GM13976 (cell line): ENCODE data around the gene CASKIN2.

Experiments used
- DNase-seq: peaks from one replicate; pipeline ENCODE4 v3.0.0; 2012; ENCODE audit warnings: low spot score
- CTCF ChIP-seq: IDR thresholded peaks from 2 replicates; pipeline ENCODE4 v1.5.1; 2012; ENCODE audit warnings: borderline replicate concordance, mild to moderate bottlenecking; ENCODE audit not compliant: insufficient read depth; ENCODE audit errors: extremely low read depth, missing control alignments, control extremely low read depth
- in situ Hi-C: fragments of 300-500 bp; cut with MboI; formaldehyde crosslinking; loops from one replicate; pipeline ENCODE4 v1.12.0; 2022; ENCODE audit warnings: low sequenced_read_pairs, mixed read lengths, inconsistent platforms; ENCODE audit not compliant: unreplicated experiment

CASKIN2 gene

GRCh38 chr17:75558666-75559530 is 43.6 kb upstream of the CASKIN2 start:
- in situ Hi-C loops = no loop called here
- TF ChIP-seq CTCF = no peak

GRCh38 chr17:75557852-75558665 is 42.7 kb upstream of the CASKIN2 start:
- TF ChIP-seq CTCF = no peak
- no peak for DNase-seq
- in situ Hi-C loops = no loop called here

More at GRCh38 chr17:75558666-75559530, 43.6 kb upstream of the CASKIN2 start:
- no peak for DNase-seq

GRCh38 chr17:75557075-75557851 is 41.9 kb upstream of the CASKIN2 start:
- TF ChIP-seq CTCF = no peak
- in situ Hi-C loops = no loop called here
- no peak for DNase-seq

- in situ Hi-C loops = no loop called here
- no peak for DNase-seq
- no peak for TF ChIP-seq CTCF
Observed at GRCh38 chr17:75555679-75556153, 40.4 kb upstream of the CASKIN2 start.

GRCh38 chr17:75553295-75554110 is 38.2 kb upstream of the CASKIN2 start:
- no peak for DNase-seq
- in situ Hi-C loops = no loop called here

More at GRCh38 chr17:75553295-75554110, 38.2 kb upstream of the CASKIN2 start:
- TF ChIP-seq CTCF = no peak
